GM19099 (cell line): ENCODE results near the gene EHBP1L1.

Experiments
- POLR2A ChIP-seq: IDR thresholded peaks from 3 replicates; pipeline ENCODE4 v1.6.1; 2011; ENCODE audit warnings: low read depth; ENCODE audit not compliant: insufficient read length; ENCODE audit errors: extremely low read depth

EHBP1L1 gene

GRCh38 chr11:65592858-65593517 lies 17.1 kb downstream of the EHBP1L1 start:
- no peak for TF ChIP-seq POLR2A

- no peak for TF ChIP-seq POLR2A
Observed at GRCh38 chr11:65593518-65594414, 17.9 kb downstream of the EHBP1L1 start.

GRCh38 chr11:65595131-65595530 lies 19.3 kb downstream of the EHBP1L1 start:
- no peak for TF ChIP-seq POLR2A

DNA sequence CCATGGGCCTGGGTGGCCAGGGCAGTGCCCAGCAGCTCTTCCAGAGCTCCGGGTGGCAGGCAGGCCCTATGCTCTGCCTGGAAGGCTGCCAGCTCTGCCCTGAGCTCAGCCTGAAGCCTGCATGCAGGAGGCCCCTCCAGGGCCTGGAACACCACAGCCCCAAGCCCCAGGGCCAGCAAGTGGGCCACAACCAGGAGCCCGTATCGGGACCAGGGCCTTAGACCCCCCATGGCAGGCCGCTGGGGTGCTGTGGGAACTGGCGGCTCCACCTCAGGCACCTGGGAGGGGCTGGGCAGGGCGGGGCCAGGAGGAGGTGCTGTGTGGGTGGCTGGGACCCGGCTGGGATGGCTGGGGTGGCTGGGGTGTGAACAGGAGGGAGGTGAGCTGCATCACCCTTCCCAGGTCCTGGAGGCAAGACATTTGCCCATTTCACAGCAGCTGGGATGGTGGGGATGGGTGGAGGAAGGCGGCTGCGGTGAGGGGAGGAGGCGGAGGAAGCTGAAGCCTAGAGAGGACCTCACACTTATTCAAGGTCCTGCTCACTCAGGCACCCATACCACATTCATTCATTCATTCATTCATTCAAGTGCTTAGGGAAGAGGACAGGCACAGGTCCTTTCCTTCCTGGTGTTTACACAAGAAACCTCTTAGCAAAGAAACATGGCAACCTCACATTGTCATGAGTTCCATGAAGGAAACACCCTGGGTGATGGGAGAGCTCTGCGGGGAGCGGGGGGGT lies 19.9 kb downstream of the EHBP1L1 start, which contains the start of gene KCNK7:
Gene KCNK7, minus strand, starts transcription at position 258 of the 739 bp plus-strand sequence. Its CDS starts 28 bp downstream, at position 230.
- TF ChIP-seq POLR2A = no peak

DNA sequence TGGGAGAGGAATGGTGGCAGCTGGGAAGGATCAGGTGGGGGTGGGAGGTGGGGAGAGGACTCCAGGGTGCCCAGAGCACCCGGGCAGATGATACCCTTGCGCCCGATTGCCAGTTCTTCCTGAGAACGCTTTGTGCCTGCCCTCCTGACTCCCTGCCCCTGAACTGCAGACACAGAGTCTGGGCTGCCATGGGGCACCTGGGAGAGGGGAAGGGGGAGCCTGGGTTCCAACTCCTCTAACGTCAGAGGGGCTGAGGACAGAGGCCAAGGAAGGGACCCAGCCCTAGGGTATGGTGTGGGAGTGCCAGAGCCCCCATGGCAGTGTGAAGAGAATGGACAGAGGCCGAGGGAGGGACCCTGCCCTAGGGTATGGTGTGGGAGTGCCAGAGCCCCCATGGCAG lies 20.7 kb downstream of the EHBP1L1 start:
- TF ChIP-seq POLR2A = no peak

GRCh38 chr11:65598258-65598699 lies 22.4 kb downstream of the EHBP1L1 start:
- no peak for TF ChIP-seq POLR2A

DNA sequence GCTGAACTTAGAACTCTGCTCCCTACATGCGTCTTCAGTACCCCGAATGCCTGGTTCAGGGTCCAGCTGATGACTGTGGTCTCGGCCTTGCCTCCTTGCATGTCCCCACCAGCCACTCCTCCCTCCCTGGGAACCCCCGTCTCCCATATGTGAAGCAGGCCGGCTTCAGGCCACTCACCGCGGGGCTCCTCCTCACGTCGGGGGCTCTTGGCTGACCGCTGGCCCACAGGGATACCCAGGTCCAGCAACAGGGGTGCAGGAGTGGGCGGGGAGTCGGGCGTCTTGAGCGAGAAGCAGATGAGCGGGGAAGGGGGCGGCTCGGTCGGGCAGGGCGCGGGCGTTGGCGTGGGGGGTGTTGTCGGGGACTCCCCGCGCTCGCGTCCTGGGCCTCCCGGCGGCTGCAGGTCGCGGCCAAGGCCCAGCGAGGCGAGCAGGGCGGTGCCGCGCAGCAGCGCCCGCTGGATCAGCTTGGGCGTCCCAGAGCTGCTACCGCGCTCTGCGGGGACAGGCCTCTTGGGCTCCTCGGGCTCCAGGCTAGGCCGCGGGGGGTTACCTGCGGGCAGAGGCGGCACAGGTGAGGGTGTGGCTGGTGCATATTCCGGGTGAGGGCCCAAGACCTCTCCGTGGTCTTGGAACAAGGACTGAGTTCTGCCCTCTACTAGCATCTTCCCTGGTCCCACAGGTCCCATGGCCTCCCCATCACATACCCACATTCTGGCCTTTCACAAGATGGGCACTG lies 23.5 kb downstream of the EHBP1L1 start:
- no peak for TF ChIP-seq POLR2A

GRCh38 chr11:65599955-65600246 lies 24.0 kb downstream of the EHBP1L1 start:
- no peak for TF ChIP-seq POLR2A

- TF ChIP-seq POLR2A = no peak
Observed at GRCh38 chr11:65604258-65604657, 28.4 kb downstream of the EHBP1L1 start.

- TF ChIP-seq POLR2A = no peak
Observed at GRCh38 chr11:65606876-65607613, 31.2 kb downstream of the EHBP1L1 start.

- TF ChIP-seq POLR2A = no peak
Observed at GRCh38 chr11:65607614-65608426, 32.0 kb downstream of the EHBP1L1 start.

DNA sequence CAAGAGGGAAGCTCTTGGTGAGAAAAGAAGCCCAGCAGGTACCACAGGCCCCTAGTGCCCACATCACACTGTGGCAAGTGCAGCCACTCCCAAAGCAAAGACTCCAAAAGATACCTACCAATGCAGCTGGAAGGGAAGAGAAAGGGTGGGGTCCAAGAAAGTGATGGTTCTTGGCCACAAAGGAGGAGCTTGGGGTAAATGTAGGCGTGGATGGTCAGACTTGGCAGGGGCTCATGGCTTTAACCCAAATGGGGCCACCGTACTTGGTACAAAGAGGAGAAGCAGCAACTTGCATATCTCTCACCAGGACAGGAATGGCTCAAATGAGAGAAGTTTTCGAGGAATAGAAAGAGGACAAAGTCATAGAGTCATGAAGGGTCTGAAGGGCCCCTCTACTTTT lies 33.4 kb downstream of the EHBP1L1 start:
- no peak for TF ChIP-seq POLR2A

GRCh38 chr11:65609665-65610064 lies 33.8 kb downstream of the EHBP1L1 start:
- no peak for TF ChIP-seq POLR2A
